ENCODE results near the gene HEBP1. TPM values are rescaled to one million over a fixed set of nuclear protein-coding genes. Genes with fewer than 3 reads are reported as not detected.

The HEBP1 gene
- total and polyA plus RNA-seq, 7 experiments from 2014 or later, result 10.9 to 47.7 (median 16.4) TPM

DNA sequence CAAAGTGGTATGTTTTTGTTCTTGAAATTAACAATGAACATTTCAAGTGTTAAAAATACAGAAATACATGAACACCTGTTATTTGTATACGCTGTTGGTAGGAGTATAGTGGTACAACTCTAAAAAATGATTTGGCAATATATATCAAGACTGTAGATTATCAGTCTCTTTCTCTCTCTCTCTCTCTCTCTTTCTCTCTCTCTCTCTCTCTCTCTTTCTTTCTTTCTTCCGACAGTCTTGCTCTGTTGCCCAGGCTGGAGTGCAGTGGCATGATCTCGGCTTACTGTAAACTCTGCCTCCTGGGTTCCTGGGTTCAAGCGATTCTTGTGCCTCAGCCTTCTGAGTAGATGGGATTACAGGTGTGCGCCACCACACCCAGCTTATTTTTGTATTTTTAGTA lies 12.6 kb downstream of the HEBP1 start:
- Histone ChIP-seq H3K27me3 (ENCODE audit: control insufficient read depth in 2 of 2, insufficient read depth in 2 of 2, low read length in 2 of 2) (no peaks in the 10 kb centered on the region), H3K27ac (ENCODE audit: low read depth, low read length) (no peak overlapping the region), H3K4me3 (ENCODE audit: low read length) (no peak overlapping the region), H3K36me3 (ENCODE audit: control insufficient read depth in 2 of 3, insufficient read depth in 3 of 3, low read length in 3 of 3) (peaks cover 0 to 28% (median 0%) of the 10 kb centered on the region in 3 experiments), H3K9me3 (ENCODE audit: control insufficient read depth in 2 of 3, low read length in 3 of 3) (no peaks in the 10 kb centered on the region), H3K4me1 (ENCODE audit: control insufficient read depth in 2 of 2, insufficient read depth in 2 of 2, low read length in 2 of 2) (no peaks in the 10 kb centered on the region)
- POLR2A ChIA-PET, result no interaction called here
- peaks cover 0 to 16% (median 0%) of the 10 kb centered on the region in 5 donors for H3K36me3 Mint-ChIP-seq
- intact Hi-C loops (cut with micrococcal nuclease), result loop anchor here in 1 of 2 donors (2.0 kb wide), 1 partner anchor 13 kb away; the partner anchor contains the start of gene HEBP1
- DNase-seq (no peak), ATAC-seq (no peak)
- CTCF ChIA-PET, result interaction anchor here (0.6 kb wide), 1 partner anchor 12 kb away, joined by 3 read pairs; no protein-coding TSS in a partner anchor
- H3K4me1 Mint-ChIP-seq, result peaks cover 0 to 10% (median 6%) of the 10 kb centered on the region in 7 donors
- H3K27me3 Mint-ChIP-seq, result no peaks in the 10 kb centered on the region
- no peak overlapping the region for H3K4me3 Mint-ChIP-seq
- H3K27ac Mint-ChIP-seq, result peak overlapping the region in 1 of 9 donors; percentile 55
- H3K9me3 Mint-ChIP-seq, result no peaks in the 10 kb centered on the region

GRCh38 chr12:12986775-12987331 lies 13.2 kb downstream of the HEBP1 start:
- intact Hi-C loops (cut with micrococcal nuclease), result loop anchor here in 1 of 2 donors (1.0 to 2.0 kb wide), 2 partner anchors 14 to 225 kb away; partner anchors contain the start of gene HEBP1
- Mint-ChIP-seq H3K9me3 (no peaks in the 10 kb centered on the region), H3K4me1 (peaks cover 0 to 9% (median 5%) of the 10 kb centered on the region in 7 donors), H3K4me3 (no peak overlapping the region), H3K27ac (no peak overlapping the region), H3K36me3 (peaks cover 0 to 16% (median 0%) of the 10 kb centered on the region in 5 donors), H3K27me3 (no peaks in the 10 kb centered on the region)
- ATAC-seq (no peak), DNase-seq (no peak)
- H3K4me3 ChIP-seq (ENCODE audit: low read length), result no peak overlapping the region
- CTCF ChIA-PET, result no interaction called here
- H3K36me3 ChIP-seq (ENCODE audit: control insufficient read depth in 2 of 3, insufficient read depth in 3 of 3, low read length in 3 of 3), result peaks cover 0 to 29% (median 0%) of the 10 kb centered on the region in 3 experiments
- no peak overlapping the region for H3K27ac ChIP-seq (ENCODE audit: low read depth, low read length)
- H3K9me3 ChIP-seq (ENCODE audit: control insufficient read depth in 2 of 3, low read length in 3 of 3), result no peaks in the 10 kb centered on the region
- no peaks in the 10 kb centered on the region for H3K4me1 ChIP-seq (ENCODE audit: control insufficient read depth in 2 of 2, insufficient read depth in 2 of 2, low read length in 2 of 2)
- POLR2A ChIA-PET, result no interaction called here
- no peaks in the 10 kb centered on the region for H3K27me3 ChIP-seq (ENCODE audit: control insufficient read depth in 2 of 2, insufficient read depth in 2 of 2, low read length in 2 of 2)

DNA sequence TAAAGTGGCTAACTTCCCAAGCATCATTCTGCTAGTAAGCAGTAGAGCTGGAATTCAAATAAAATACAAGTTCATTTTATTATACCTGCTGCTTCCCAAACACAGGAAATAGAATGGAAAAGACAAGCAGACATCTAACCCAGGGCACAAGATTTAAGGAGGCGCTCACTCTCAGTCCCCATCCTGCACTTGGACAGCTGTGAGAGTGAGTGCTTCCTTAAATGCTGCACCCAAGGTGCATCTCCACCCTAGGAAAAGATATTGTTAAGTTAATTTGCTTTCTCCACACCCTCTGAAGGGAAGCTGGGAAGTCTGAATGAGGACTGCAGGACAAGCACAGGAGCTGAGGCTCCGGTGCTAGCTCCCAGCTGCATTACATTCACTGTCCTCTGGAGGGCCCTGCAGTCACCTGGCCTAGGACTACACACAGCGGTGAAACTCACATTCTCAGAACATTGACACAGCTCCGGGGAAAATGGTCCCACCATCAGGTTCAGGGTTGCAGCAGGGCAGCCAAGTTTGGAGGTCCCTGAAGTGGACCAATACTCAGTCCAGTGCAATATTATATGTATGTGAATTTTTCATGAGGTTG lies 14.2 kb downstream of the HEBP1 start:
- ATAC-seq (peak; percentile 81), DNase-seq (peak in 2 of 9 donors; percentile 10 to 21)
- Mint-ChIP-seq H3K27me3 (no peaks in the 10 kb centered on the region), H3K9me3 (no peaks in the 10 kb centered on the region), H3K27ac (peak overlapping the region in 1 of 9 donors; percentile 7), H3K4me1 (no peaks in the 10 kb centered on the region), H3K36me3 (peaks cover 0 to 16% (median 0%) of the 10 kb centered on the region in 5 donors), H3K4me3 (no peak overlapping the region)
- Histone ChIP-seq H3K27me3 (ENCODE audit: control insufficient read depth in 2 of 2, insufficient read depth in 2 of 2, low read length in 2 of 2) (no peaks in the 10 kb centered on the region), H3K4me1 (ENCODE audit: control insufficient read depth in 2 of 2, insufficient read depth in 2 of 2, low read length in 2 of 2) (no peaks in the 10 kb centered on the region), H3K27ac (ENCODE audit: low read depth, low read length) (no peak overlapping the region), H3K4me3 (ENCODE audit: low read length) (no peak overlapping the region), H3K9me3 (ENCODE audit: control insufficient read depth in 2 of 3, low read length in 3 of 3) (no peaks in the 10 kb centered on the region), H3K36me3 (ENCODE audit: control insufficient read depth in 2 of 3, insufficient read depth in 3 of 3, low read length in 3 of 3) (peaks cover 0 to 34% (median 0%) of the 10 kb centered on the region in 3 experiments)
- ChIA-PET POLR2A (no interaction called here), CTCF (interaction anchor here (1.0 to 1.3 kb wide), 2 partner anchors 69 to 149 kb away, joined by 3 read pairs; no protein-coding TSS in a partner anchor)
- intact Hi-C loops (cut with micrococcal nuclease), result loop anchor here in 1 of 2 donors (1.0 to 2.0 kb wide), 2 partner anchors 15 to 226 kb away; partner anchors contain the start of gene HEBP1

DNA sequence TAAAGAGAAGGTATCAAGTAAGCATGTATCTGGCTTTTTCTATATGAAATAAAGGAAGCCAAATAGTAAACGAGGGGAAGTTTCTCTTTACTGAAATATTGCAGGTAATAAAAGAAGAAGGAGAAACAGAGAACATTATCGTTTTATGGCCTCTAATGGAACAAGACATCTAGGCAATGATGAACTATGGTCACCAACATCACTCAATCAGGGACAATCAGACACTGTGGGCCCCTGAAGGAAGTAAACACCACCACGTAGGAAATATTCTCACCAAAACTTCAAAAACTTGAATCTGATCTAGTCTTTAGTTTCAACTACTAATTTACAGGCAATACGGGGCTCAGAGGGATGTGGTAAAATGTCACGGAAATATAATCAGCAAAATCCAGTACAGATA lies 15.9 kb downstream of the HEBP1 start:
- CTCF ChIA-PET, result interaction anchor here (0.7 to 2.4 kb wide), 5 partner anchors 10 to 197 kb away, joined by 3 to 9 read pairs (median 4); no protein-coding TSS in a partner anchor

GRCh38 chr12:12983420-12984035 lies 16.5 kb downstream of the HEBP1 start:
- CTCF ChIA-PET, result interaction anchor here (0.7 to 2.4 kb wide), 4 partner anchors 67 to 196 kb away, joined by 3 to 9 read pairs (median 4); no protein-coding TSS in a partner anchor
- no peak overlapping the region for H3K27ac Mint-ChIP-seq
- no peak overlapping the region for H3K4me3 ChIP-seq (ENCODE audit: low read length)
- no peaks in the 10 kb centered on the region for H3K9me3 ChIP-seq (ENCODE audit: control insufficient read depth in 2 of 3, low read length in 3 of 3)
- peaks cover 0 to 40% (median 0%) of the 10 kb centered on the region in 3 experiments for H3K36me3 ChIP-seq (ENCODE audit: control insufficient read depth in 2 of 3, insufficient read depth in 3 of 3, low read length in 3 of 3)
- H3K27ac ChIP-seq (ENCODE audit: low read depth, low read length), result no peak overlapping the region
- H3K27me3 Mint-ChIP-seq, result no peaks in the 10 kb centered on the region
- H3K4me3 Mint-ChIP-seq, result no peak overlapping the region
- peak; percentile 57 for ATAC-seq
- H3K9me3 Mint-ChIP-seq, result no peaks in the 10 kb centered on the region
- POLR2A ChIA-PET, result interaction anchor here (0.6 kb wide), 1 partner anchor 130 kb away, joined by 4 read pairs; no protein-coding TSS in a partner anchor
- peak in 5 of 9 donors; percentile 4 to 43 (median 19) for DNase-seq
- no peaks in the 10 kb centered on the region for H3K27me3 ChIP-seq (ENCODE audit: control insufficient read depth in 2 of 2, insufficient read depth in 2 of 2, low read length in 2 of 2)
- no peaks in the 10 kb centered on the region for H3K4me1 ChIP-seq (ENCODE audit: control insufficient read depth in 2 of 2, insufficient read depth in 2 of 2, low read length in 2 of 2)
- H3K4me1 Mint-ChIP-seq, result no peaks in the 10 kb centered on the region
- intact Hi-C loops (cut with micrococcal nuclease), result loop anchor here (1.0 to 2.0 kb wide), 5 partner anchors 67 to 607 kb away; no protein-coding TSS in a partner anchor
- peaks cover 0 to 16% (median 0%) of the 10 kb centered on the region in 5 donors for H3K36me3 Mint-ChIP-seq

More for the DNA sequence above, 15.9 kb downstream of the HEBP1 start:
- no peaks in the 10 kb centered on the region for H3K4me1 Mint-ChIP-seq
- POLR2A ChIA-PET, result no interaction called here
- no peak for ATAC-seq
- intact Hi-C loops (cut with micrococcal nuclease), result no loop called here
- Histone ChIP-seq H3K4me1 (ENCODE audit: control insufficient read depth in 2 of 2, insufficient read depth in 2 of 2, low read length in 2 of 2) (no peaks in the 10 kb centered on the region), H3K27me3 (ENCODE audit: control insufficient read depth in 2 of 2, insufficient read depth in 2 of 2, low read length in 2 of 2) (no peaks in the 10 kb centered on the region), H3K9me3 (ENCODE audit: control insufficient read depth in 2 of 3, low read length in 3 of 3) (no peaks in the 10 kb centered on the region), H3K4me3 (ENCODE audit: low read length) (no peak overlapping the region), H3K27ac (ENCODE audit: low read depth, low read length) (no peak overlapping the region), H3K36me3 (ENCODE audit: control insufficient read depth in 2 of 3, insufficient read depth in 3 of 3, low read length in 3 of 3) (peaks cover 0 to 46% (median 0%) of the 10 kb centered on the region in 3 experiments)
- no peak for DNase-seq
- H3K4me3 Mint-ChIP-seq, result no peak overlapping the region
- H3K27ac Mint-ChIP-seq, result no peak overlapping the region
- no peaks in the 10 kb centered on the region for H3K9me3 Mint-ChIP-seq
- H3K36me3 Mint-ChIP-seq, result peaks cover 0 to 16% (median 0%) of the 10 kb centered on the region in 5 donors
- no peaks in the 10 kb centered on the region for H3K27me3 Mint-ChIP-seq

GRCh38 chr12:12982331-12982730 lies 17.7 kb downstream of the HEBP1 start:
- ChIA-PET POLR2A (interaction anchor here (0.7 kb wide), 1 partner anchor 1091 kb away, joined by 3 read pairs; no protein-coding TSS in a partner anchor), CTCF (interaction anchor here (0.6 to 2.4 kb wide), 4 partner anchors 66 to 195 kb away, joined by 3 to 9 read pairs (median 4); no protein-coding TSS in a partner anchor)
- no peak overlapping the region for H3K4me3 ChIP-seq (ENCODE audit: low read length)
- no peaks in the 10 kb centered on the region for H3K4me1 Mint-ChIP-seq
- H3K9me3 ChIP-seq (ENCODE audit: control insufficient read depth in 2 of 3, low read length in 3 of 3), result no peaks in the 10 kb centered on the region
- H3K27me3 Mint-ChIP-seq, result no peaks in the 10 kb centered on the region
- no peak overlapping the region for H3K4me3 Mint-ChIP-seq
- no peaks in the 10 kb centered on the region for H3K9me3 Mint-ChIP-seq
- no peak overlapping the region for H3K27ac ChIP-seq (ENCODE audit: low read depth, low read length)
- DNase-seq (no peak), ATAC-seq (no peak)
- H3K4me1 ChIP-seq (ENCODE audit: control insufficient read depth in 2 of 2, insufficient read depth in 2 of 2, low read length in 2 of 2), result no peaks in the 10 kb centered on the region
- no peaks in the 10 kb centered on the region for H3K27me3 ChIP-seq (ENCODE audit: control insufficient read depth in 2 of 2, insufficient read depth in 2 of 2, low read length in 2 of 2)
- no peak overlapping the region for H3K27ac Mint-ChIP-seq
- peaks cover 0 to 37% (median 0%) of the 10 kb centered on the region in 3 experiments for H3K36me3 ChIP-seq (ENCODE audit: control insufficient read depth in 2 of 3, insufficient read depth in 3 of 3, low read length in 3 of 3)
- intact Hi-C loops (cut with micrococcal nuclease), result loop anchor here in 1 of 2 donors (2.0 kb wide), 1 partner anchor 194 kb away; no protein-coding TSS in a partner anchor
- peaks cover 0 to 17% (median 0%) of the 10 kb centered on the region in 5 donors for H3K36me3 Mint-ChIP-seq
